Measurements from ENCODE around the gene CPNE9. TPM values are rescaled to one million over a fixed set of nuclear protein-coding genes. Genes with fewer than 3 reads are reported as not detected.

The CPNE9 gene
- total and polyA plus RNA-seq, 2 experiments from 2014 or later: not detected

DNA sequence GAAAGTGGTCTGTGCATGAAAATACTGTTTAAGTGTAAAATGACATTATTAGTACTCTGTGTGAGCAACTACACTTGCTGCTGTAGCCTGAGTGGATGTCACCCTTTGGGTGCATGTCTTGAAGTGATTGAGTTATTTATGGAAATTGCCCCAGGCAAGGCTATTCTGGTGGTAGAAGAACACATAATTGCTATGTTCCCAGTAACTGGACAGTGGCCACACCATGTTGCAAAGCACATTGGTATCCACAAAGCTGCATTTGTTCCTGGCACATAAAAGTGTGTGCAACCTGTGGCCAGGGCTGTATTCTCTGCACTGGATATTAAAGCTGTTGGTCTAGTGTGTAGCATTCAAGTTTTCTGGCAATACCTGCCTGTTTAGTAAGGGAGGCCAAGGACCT is 30.6 kb upstream of the CPNE9 start:
- Histone ChIP-seq H3K27me3 (no peaks in the 10 kb centered on the region), H3K9me3 (ENCODE audit: low read depth) (no peaks in the 10 kb centered on the region), H3K27ac (no peak overlapping the region), H3K36me3 (replicated peaks; ENCODE audit: insufficient read depth, low read depth) (no peaks in the 10 kb centered on the region), H3K4me1 (ENCODE audit: insufficient read depth) (no peaks in the 10 kb centered on the region), H2AFZ (no peak overlapping the region), H3K4me2 (no peak overlapping the region), H3K79me2 (no peaks in the 10 kb centered on the region), H3K4me3 (no peak overlapping the region), H4K20me1 (ENCODE audit: insufficient read depth, poor library complexity, severe bottlenecking) (no peaks in the 10 kb centered on the region), H3K9me2 (replicated peaks; ENCODE audit: insufficient read depth) (no peaks in the 10 kb centered on the region)
- TF ChIP-seq EZH2phosphoT487 (IDR thresholded peaks at IDR 0.05; ENCODE audit: low read depth, severe bottlenecking, unreplicated experiment): no peak
- TF ChIP-seq EZH2 (IDR thresholded peaks at IDR 0.05; ENCODE audit: borderline replicate concordance): no peak
- TF ChIP-seq, protein P1, sequence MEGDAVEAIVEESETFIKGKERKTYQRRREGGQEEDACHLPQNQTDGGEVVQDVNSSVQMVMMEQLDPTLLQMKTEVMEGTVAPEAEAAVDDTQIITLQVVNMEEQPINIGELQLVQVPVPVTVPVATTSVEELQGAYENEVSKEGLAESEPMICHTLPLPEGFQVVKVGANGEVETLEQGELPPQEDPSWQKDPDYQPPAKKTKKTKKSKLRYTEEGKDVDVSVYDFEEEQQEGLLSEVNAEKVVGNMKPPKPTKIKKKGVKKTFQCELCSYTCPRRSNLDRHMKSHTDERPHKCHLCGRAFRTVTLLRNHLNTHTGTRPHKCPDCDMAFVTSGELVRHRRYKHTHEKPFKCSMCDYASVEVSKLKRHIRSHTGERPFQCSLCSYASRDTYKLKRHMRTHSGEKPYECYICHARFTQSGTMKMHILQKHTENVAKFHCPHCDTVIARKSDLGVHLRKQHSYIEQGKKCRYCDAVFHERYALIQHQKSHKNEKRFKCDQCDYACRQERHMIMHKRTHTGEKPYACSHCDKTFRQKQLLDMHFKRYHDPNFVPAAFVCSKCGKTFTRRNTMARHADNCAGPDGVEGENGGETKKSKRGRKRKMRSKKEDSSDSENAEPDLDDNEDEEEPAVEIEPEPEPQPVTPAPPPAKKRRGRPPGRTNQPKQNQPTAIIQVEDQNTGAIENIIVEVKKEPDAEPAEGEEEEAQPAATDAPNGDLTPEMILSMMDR (IDR thresholded peaks at IDR 0.05; ENCODE audit: poor library complexity): no peak
- DNase-seq (ENCODE audit: low spot score): no peak

DNA sequence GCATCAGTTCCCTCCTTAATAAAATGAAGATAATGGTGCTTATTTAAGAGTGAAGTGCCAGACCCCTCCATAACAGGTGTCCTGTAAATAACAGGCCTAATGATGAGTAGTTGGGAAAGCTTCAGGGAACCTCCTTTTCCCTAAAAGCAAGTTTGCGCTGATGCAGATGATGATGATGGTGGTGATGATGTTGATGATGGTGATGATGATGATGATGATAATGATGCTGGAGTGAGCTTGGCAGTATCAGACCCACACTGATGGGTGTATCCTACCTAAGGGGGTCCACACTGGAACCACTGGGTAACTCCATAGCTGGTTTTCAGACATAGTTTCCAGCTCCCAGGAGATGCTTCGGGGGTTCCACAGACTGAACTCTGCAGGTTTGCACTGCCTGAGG is 29.9 kb upstream of the CPNE9 start:
- no peak for DNase-seq (ENCODE audit: low spot score)
- H3K9me2 ChIP-seq (replicated peaks; ENCODE audit: insufficient read depth): no peaks in the 10 kb centered on the region
- H4K20me1 ChIP-seq (ENCODE audit: insufficient read depth, poor library complexity, severe bottlenecking): no peaks in the 10 kb centered on the region
- no peaks in the 10 kb centered on the region for H3K79me2 ChIP-seq
- H2AFZ ChIP-seq: no peak overlapping the region
- WGBS (ENCODE audit: low lambda C conversion rate, missing lambda C conversion rate): 100% methylated on average over 2 of the region's 2 CpGs
- no peak overlapping the region for H3K27ac ChIP-seq
- no peaks in the 10 kb centered on the region for H3K9me3 ChIP-seq (ENCODE audit: low read depth)
- H3K4me3 ChIP-seq: no peak overlapping the region
- H3K27me3 ChIP-seq: no peaks in the 10 kb centered on the region
- no peaks in the 10 kb centered on the region for H3K4me1 ChIP-seq (ENCODE audit: insufficient read depth)
- TF ChIP-seq EZH2 (IDR thresholded peaks at IDR 0.05; ENCODE audit: borderline replicate concordance): no peak
- TF ChIP-seq, protein P1 (IDR thresholded peaks at IDR 0.05; ENCODE audit: poor library complexity): no peak
- TF ChIP-seq EZH2phosphoT487 (IDR thresholded peaks at IDR 0.05; ENCODE audit: low read depth, severe bottlenecking, unreplicated experiment): no peak
- H3K36me3 ChIP-seq (replicated peaks; ENCODE audit: insufficient read depth, low read depth): no peaks in the 10 kb centered on the region
- H3K4me2 ChIP-seq: no peak overlapping the region

DNA sequence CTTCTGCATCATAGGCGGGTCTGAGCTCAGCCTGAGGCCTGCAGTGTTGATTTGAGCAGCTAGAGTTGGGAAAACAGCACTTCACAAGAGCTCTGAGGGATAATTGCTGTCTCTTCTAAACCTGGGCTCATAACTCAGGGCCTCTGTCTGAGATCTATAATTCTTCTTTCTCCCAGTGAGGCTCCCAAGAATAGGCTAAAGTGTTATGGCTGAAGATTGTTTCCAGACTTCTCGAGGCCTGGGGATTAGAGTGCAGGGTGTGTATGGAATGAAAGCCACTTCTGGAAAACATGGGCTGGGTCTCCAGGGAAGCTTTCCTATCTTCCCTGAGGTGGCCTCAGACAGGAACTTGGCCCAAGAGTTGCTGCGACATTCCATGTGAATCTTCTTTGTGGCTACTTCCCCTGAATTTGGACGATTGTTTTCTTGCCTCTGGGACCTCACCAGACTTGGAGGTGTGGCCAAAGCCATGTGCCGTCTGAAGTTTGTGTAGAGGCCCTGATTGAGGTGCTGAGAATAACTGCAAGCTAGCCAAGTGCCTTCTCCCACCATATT is 27.8 kb upstream of the CPNE9 start:
- Histone ChIP-seq H3K9me3 (ENCODE audit: low read depth) (no peaks in the 10 kb centered on the region), H3K27me3 (no peaks in the 10 kb centered on the region), H3K4me1 (ENCODE audit: insufficient read depth) (peaks cover under 1% of the 10 kb centered on the region), H2AFZ (no peak overlapping the region), H3K4me2 (no peak overlapping the region), H3K4me3 (no peak overlapping the region), H3K36me3 (replicated peaks; ENCODE audit: insufficient read depth, low read depth) (no peaks in the 10 kb centered on the region), H3K79me2 (no peaks in the 10 kb centered on the region), H4K20me1 (ENCODE audit: insufficient read depth, poor library complexity, severe bottlenecking) (no peaks in the 10 kb centered on the region), H3K27ac (no peak overlapping the region), H3K9me2 (replicated peaks; ENCODE audit: insufficient read depth) (no peaks in the 10 kb centered on the region)
- DNase-seq (ENCODE audit: low spot score): no peak
- TF ChIP-seq, protein P1 (IDR thresholded peaks at IDR 0.05; ENCODE audit: poor library complexity): no peak
- TF ChIP-seq EZH2 (IDR thresholded peaks at IDR 0.05; ENCODE audit: borderline replicate concordance) (no peak), EZH2phosphoT487 (IDR thresholded peaks at IDR 0.05; ENCODE audit: low read depth, severe bottlenecking, unreplicated experiment) (no peak)
- WGBS (ENCODE audit: low lambda C conversion rate, missing lambda C conversion rate): 85% methylated on average over 5 of the region's 5 CpGs

DNA sequence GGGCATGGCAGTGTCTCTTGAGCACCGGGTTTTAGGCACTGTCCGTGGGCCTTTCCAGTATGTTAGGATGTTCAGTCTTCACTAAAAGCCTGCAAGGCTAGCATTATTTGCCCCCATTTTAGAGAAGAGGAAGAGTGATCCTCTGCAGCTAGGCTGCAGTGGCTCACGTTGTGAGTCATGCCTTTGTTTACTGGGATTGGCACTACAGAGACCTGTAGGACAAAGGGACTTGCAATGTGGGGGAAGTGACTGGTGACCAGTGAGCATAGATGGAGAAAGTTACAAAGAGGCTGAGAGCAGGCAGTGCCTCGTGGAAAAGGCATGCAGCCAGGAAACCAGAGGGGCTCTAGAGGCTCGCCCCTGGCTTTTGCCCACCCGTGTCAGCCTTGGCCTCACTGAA is 26.8 kb upstream of the CPNE9 start:
- Histone ChIP-seq H3K4me3 (no peak overlapping the region), H3K27ac (no peak overlapping the region), H3K4me2 (no peak overlapping the region), H3K79me2 (no peaks in the 10 kb centered on the region), H3K4me1 (ENCODE audit: insufficient read depth) (peaks cover 5% of the 10 kb centered on the region), H3K9me2 (replicated peaks; ENCODE audit: insufficient read depth) (no peaks in the 10 kb centered on the region), H3K27me3 (no peaks in the 10 kb centered on the region), H4K20me1 (ENCODE audit: insufficient read depth, poor library complexity, severe bottlenecking) (no peaks in the 10 kb centered on the region), H3K9me3 (ENCODE audit: low read depth) (no peaks in the 10 kb centered on the region), H3K36me3 (replicated peaks; ENCODE audit: insufficient read depth, low read depth) (no peaks in the 10 kb centered on the region), H2AFZ (no peak overlapping the region)
- TF ChIP-seq EZH2phosphoT487 (IDR thresholded peaks at IDR 0.05; ENCODE audit: low read depth, severe bottlenecking, unreplicated experiment) (no peak), EZH2 (IDR thresholded peaks at IDR 0.05; ENCODE audit: borderline replicate concordance) (no peak)
- TF ChIP-seq, protein P1 (IDR thresholded peaks at IDR 0.05; ENCODE audit: poor library complexity): no peak
- WGBS (ENCODE audit: low lambda C conversion rate, missing lambda C conversion rate): 87% methylated on average over 6 of the region's 6 CpGs
- no peak for DNase-seq (ENCODE audit: low spot score)

Measured in hepatocyte (in vitro differentiated cells).